Measurements from ENCODE around the gene APOL6. TPM values are rescaled to one million over a fixed set of nuclear protein-coding genes. Genes with fewer than 3 reads are reported as not detected.

APOL6 gene
- total and polyA plus RNA-seq, 2 of the 13 experiments (the other 11 are each of a cell fraction or from before 2014, with no cell fraction given), result 5.2 to 7.5 TPM

- TF ChIP-seq ZNF687 (CRISPR knock-in tag; IDR thresholded peaks at IDR 0.05) (peak; percentile 51), NR2F1 (CRISPR knock-in tag; IDR thresholded peaks at IDR 0.05) (0 out of 4 replicates have a peak, but pooled peaks of 1 of the 2 experiments have one; percentile 21), TBX2 (CRISPR knock-in tag; IDR thresholded peaks at IDR 0.05; ENCODE audit: borderline replicate concordance) (peak; percentile 57; the same call in 1 of the 2 replicates), GATAD2A (CRISPR knock-in tag; IDR thresholded peaks at IDR 0.05) (0 out of 2 replicates have a peak, but pooled peaks have one; percentile 19), RARA (CRISPR knock-in tag; IDR thresholded peaks at IDR 0.05) (peak; percentile 36; the same call in 1 of the 2 replicates), KDM1A (CRISPR knock-in tag; IDR thresholded peaks at IDR 0.05) (no peak), ZFX (CRISPR knock-in tag; IDR thresholded peaks at IDR 0.05; ENCODE audit: low read depth) (peak; percentile 7; the same call in 1 of the 2 replicates), MTA1 (CRISPR knock-in tag; IDR thresholded peaks at IDR 0.05; ENCODE audit: borderline replicate concordance) (0 out of 2 replicates have a peak, but pooled peaks have one; percentile 30), TFDP1 (CRISPR knock-in tag; IDR thresholded peaks at IDR 0.05; ENCODE audit: borderline replicate concordance) (peak; percentile 26; the same call in 1 of the 2 replicates), ZFY (CRISPR knock-in tag; IDR thresholded peaks at IDR 0.05) (peak; percentile 23; the same call in 1 of the 2 replicates), ARID5B (CRISPR knock-in tag; IDR thresholded peaks at IDR 0.05) (0 out of 2 replicates have a peak, but pooled peaks have one; percentile 32), MED1 (CRISPR knock-in tag; IDR thresholded peaks at IDR 0.05) (no peak), ZNF18 (CRISPR knock-in tag; IDR thresholded peaks at IDR 0.05; ENCODE audit: insufficient replicate concordance) (no peak), TEAD3 (CRISPR knock-in tag; optimal IDR thresholded peaks at IDR 0.05; ENCODE audit: borderline replicate concordance) (peak; percentile 35)
Observed at GRCh38 chr22:35612903-35613302, 35.3 kb upstream of the APOL6 start (continued).
